ENCODE data around the gene B3GALNT2. TPM values are rescaled to one million over a fixed set of nuclear protein-coding genes. Genes with fewer than 3 reads are reported as not detected.

The B3GALNT2 gene
- polyA plus RNA-seq, 1 donor (not counting 4 experiments of a cell fraction or from before 2014, with no cell fraction given): 30.5 TPM

DNA sequence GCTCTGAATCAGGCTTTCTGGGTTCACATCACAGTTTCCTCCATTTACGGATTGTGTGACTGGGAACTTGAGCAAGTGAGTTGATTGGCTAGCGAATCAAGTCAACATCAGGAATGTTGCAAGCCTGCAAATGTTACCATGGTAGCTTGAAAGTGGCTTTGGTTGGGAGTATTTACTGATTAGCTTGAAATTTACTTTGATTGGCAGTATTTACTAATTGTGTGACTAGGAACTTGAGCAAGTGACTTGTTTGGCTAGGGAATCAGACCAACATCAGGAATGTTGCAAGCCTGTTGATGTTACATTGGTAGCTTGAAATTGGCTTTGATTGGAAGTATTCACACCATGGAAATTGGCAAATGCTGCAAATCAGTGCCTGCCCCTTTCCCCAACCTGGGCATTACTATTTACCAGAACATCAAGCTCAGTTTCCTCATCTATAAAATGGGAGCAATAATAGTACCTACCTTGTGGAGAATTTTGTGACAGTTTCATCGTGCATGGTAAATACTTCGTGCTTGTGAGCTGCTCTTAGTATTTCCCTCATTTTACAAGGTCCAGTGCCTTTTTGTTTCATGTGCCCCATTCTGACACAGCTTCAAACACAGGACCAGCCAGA, 23.1 kb upstream of the B3GALNT2 start:
- Histone ChIP-seq H4K20me1 (ENCODE audit: control insufficient read depth, extremely low read depth, insufficient read depth, low read length) (no peaks in the 10 kb centered on the region), H3K36me3 (ENCODE audit: control insufficient read depth in 2 of 2, extremely low read depth in 1 of 2, insufficient read depth in 2 of 2, low read length in 2 of 2) (no peaks in the 10 kb centered on the region), H3K4me3 (ENCODE audit: control insufficient read depth in 2 of 3, extremely low read depth in 1 of 3, insufficient read depth in 2 of 3, low read depth in 1 of 3, low read length in 3 of 3) (no peak overlapping the region), H3K9me1 (ENCODE audit: control insufficient read depth, extremely low read depth, insufficient read depth, low read length) (no peaks in the 10 kb centered on the region), H3K79me2 (ENCODE audit: control insufficient read depth, insufficient read depth, low read length) (no peaks in the 10 kb centered on the region), H3K4me2 (ENCODE audit: control insufficient read depth, extremely low read depth, insufficient read depth, low read depth, low read length) (no peak overlapping the region), H3K9me3 (ENCODE audit: control insufficient read depth, low read depth, low read length) (no peaks in the 10 kb centered on the region), H3K4me1 (ENCODE audit: control insufficient read depth, extremely low read depth, insufficient read depth, low read length) (peaks cover 6% of the 10 kb centered on the region), H3K9ac (ENCODE audit: control insufficient read depth, extremely low read depth, insufficient read depth, low read length) (no peak overlapping the region), H3K27me3 (ENCODE audit: control insufficient read depth, extremely low read depth, insufficient read depth, low read length) (no peaks in the 10 kb centered on the region), H3K27ac (ENCODE audit: control insufficient read depth, insufficient read depth, low read length) (no peak overlapping the region), H2AFZ (ENCODE audit: control insufficient read depth, low read length) (no peak overlapping the region)
- DNase-seq (ENCODE audit: low read depth, low spot score) (no peak), FAIRE-seq (no peak)
- dilution Hi-C loops (cut with MboI; ENCODE audit: extremely low pct_ligation_motif_present, low sequenced_read_pairs): no loop called here
- no peak for TF ChIP-seq EZH2 (IDR thresholded peaks at IDR 0.05; ENCODE audit: low read length)
- TF ChIP-seq, protein P1, sequence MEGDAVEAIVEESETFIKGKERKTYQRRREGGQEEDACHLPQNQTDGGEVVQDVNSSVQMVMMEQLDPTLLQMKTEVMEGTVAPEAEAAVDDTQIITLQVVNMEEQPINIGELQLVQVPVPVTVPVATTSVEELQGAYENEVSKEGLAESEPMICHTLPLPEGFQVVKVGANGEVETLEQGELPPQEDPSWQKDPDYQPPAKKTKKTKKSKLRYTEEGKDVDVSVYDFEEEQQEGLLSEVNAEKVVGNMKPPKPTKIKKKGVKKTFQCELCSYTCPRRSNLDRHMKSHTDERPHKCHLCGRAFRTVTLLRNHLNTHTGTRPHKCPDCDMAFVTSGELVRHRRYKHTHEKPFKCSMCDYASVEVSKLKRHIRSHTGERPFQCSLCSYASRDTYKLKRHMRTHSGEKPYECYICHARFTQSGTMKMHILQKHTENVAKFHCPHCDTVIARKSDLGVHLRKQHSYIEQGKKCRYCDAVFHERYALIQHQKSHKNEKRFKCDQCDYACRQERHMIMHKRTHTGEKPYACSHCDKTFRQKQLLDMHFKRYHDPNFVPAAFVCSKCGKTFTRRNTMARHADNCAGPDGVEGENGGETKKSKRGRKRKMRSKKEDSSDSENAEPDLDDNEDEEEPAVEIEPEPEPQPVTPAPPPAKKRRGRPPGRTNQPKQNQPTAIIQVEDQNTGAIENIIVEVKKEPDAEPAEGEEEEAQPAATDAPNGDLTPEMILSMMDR (optimal IDR thresholded peaks at IDR 0.05 in 1 of 3, IDR thresholded peaks at IDR 0.05 in 1 of 3, conservative IDR thresholded peaks at IDR 0.05 in 1 of 3; ENCODE audit: extremely low read depth in 1 of 3, insufficient read depth in 2 of 3, low read length in 3 of 3): no peak

DNA sequence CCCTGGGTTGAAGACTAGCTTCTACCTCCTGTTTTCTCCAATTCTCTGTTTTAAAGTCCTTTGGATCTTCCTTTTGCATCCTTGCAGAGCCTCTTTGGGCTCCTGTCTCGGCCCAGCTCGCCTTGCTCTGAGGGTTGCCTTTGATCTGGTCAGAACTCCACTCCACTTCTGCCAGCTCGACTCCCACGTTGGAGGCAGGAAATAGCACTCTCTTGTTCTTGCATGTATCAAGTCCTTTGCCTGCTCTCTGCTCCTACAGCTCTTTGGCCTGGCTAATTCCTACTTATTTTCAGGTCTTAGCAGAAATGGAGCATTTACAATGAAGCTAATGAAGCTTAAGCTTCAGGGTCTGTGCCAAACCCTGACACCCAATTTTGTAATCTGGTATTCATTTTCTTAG, 21.1 kb upstream of the B3GALNT2 start:
- TF ChIP-seq EZH2 (IDR thresholded peaks at IDR 0.05; ENCODE audit: low read length): no peak
- TF ChIP-seq, protein P1 (optimal IDR thresholded peaks at IDR 0.05 in 1 of 3, IDR thresholded peaks at IDR 0.05 in 1 of 3, conservative IDR thresholded peaks at IDR 0.05 in 1 of 3; ENCODE audit: extremely low read depth in 1 of 3, insufficient read depth in 2 of 3, low read length in 3 of 3): no peak
- Histone ChIP-seq H3K27ac (ENCODE audit: control insufficient read depth, insufficient read depth, low read length) (no peak overlapping the region), H3K27me3 (ENCODE audit: control insufficient read depth, extremely low read depth, insufficient read depth, low read length) (no peaks in the 10 kb centered on the region), H3K9ac (ENCODE audit: control insufficient read depth, extremely low read depth, insufficient read depth, low read length) (no peak overlapping the region), H2AFZ (ENCODE audit: control insufficient read depth, low read length) (peak overlapping the region; percentile 15), H4K20me1 (ENCODE audit: control insufficient read depth, extremely low read depth, insufficient read depth, low read length) (no peaks in the 10 kb centered on the region), H3K36me3 (ENCODE audit: control insufficient read depth in 2 of 2, extremely low read depth in 1 of 2, insufficient read depth in 2 of 2, low read length in 2 of 2) (no peaks in the 10 kb centered on the region), H3K9me1 (ENCODE audit: control insufficient read depth, extremely low read depth, insufficient read depth, low read length) (no peaks in the 10 kb centered on the region), H3K9me3 (ENCODE audit: control insufficient read depth, low read depth, low read length) (no peaks in the 10 kb centered on the region), H3K4me2 (ENCODE audit: control insufficient read depth, extremely low read depth, insufficient read depth, low read depth, low read length) (no peak overlapping the region), H3K79me2 (ENCODE audit: control insufficient read depth, insufficient read depth, low read length) (no peaks in the 10 kb centered on the region), H3K4me1 (ENCODE audit: control insufficient read depth, extremely low read depth, insufficient read depth, low read length) (no peaks in the 10 kb centered on the region), H3K4me3 (ENCODE audit: control insufficient read depth in 2 of 3, extremely low read depth in 1 of 3, insufficient read depth in 2 of 3, low read depth in 1 of 3, low read length in 3 of 3) (no peak overlapping the region)
- no peak for DNase-seq (ENCODE audit: low read depth, low spot score)
- no peak for FAIRE-seq
- dilution Hi-C loops (cut with MboI; ENCODE audit: extremely low pct_ligation_motif_present, low sequenced_read_pairs): no loop called here
